Measurements from ENCODE around the gene ZDHHC5.

- TF ChIP-seq CTCF (IDR thresholded peaks at IDR 0.05) (no peak), POLR2A (IDR thresholded peaks at IDR 0.05) (no peak)
These were observed 33.6 kb upstream of the ZDHHC5 start for GRCh38 chr11:57634311-57634710.

Measured in Peyer's patch (tissue), 4 donors.